NCI-H748 treated with DMSO at 0.1 percent for 48 hours (cell line): ENCODE measurements around the gene C10orf143.

Experiments
- DNase-seq: peaks from one replicate; lab custom pipeline; 2025; lab: John Stamatoyannopoulos, UW

The C10orf143 gene

GRCh38 chr10:130052193-130052592, 58.4 kb downstream of the C10orf143 start:
- DNase-seq, result no peak

GRCh38 chr10:130050721-130051120, 59.9 kb downstream of the C10orf143 start:
- DNase-seq, result no peak

GRCh38 chr10:130049987-130050386, 60.6 kb downstream of the C10orf143 start:
- no peak for DNase-seq

- no peak for DNase-seq
Observed at GRCh38 chr10:130049244-130049643, 61.4 kb downstream of the C10orf143 start.

- DNase-seq, result no peak
Observed at GRCh38 chr10:130048081-130048480, 62.5 kb downstream of the C10orf143 start.

- no peak for DNase-seq
Observed at GRCh38 chr10:130047336-130047735, 63.3 kb downstream of the C10orf143 start.

GRCh38 chr10:130046591-130046990, 64.0 kb downstream of the C10orf143 start:
- DNase-seq, result no peak

GRCh38 chr10:130045801-130046321, 64.8 kb downstream of the C10orf143 start:
- DNase-seq, result no peak

- DNase-seq, result no peak
Observed at GRCh38 chr10:130045091-130045652, 65.5 kb downstream of the C10orf143 start.

- no peak for DNase-seq
Observed at GRCh38 chr10:130044067-130045061, 66.3 kb downstream of the C10orf143 start.

GRCh38 chr10:130043491-130043890, 67.1 kb downstream of the C10orf143 start:
- DNase-seq, result no peak

GRCh38 chr10:130042381-130042780, 68.2 kb downstream of the C10orf143 start:
- no peak for DNase-seq

GRCh38 chr10:130041451-130042371, 68.9 kb downstream of the C10orf143 start:
- no peak for DNase-seq

- DNase-seq, result no peak
Observed at GRCh38 chr10:130040817-130041330, 69.8 kb downstream of the C10orf143 start.

- DNase-seq, result no peak
Observed at GRCh38 chr10:130040351-130040750, 70.3 kb downstream of the C10orf143 start.

GRCh38 chr10:130039141-130039540, 71.5 kb downstream of the C10orf143 start:
- no peak for DNase-seq

GRCh38 chr10:130038611-130039109, 72.0 kb downstream of the C10orf143 start:
- DNase-seq, result no peak

GRCh38 chr10:130038019-130038555, 72.5 kb downstream of the C10orf143 start:
- no peak for DNase-seq

GRCh38 chr10:130037169-130037661, 73.4 kb downstream of the C10orf143 start:
- no peak for DNase-seq

- no peak for DNase-seq
Observed at GRCh38 chr10:130036296-130037065, 74.1 kb downstream of the C10orf143 start.
